Right ventricle myocardium superior (tissue), 1 donor: ENCODE data around the gene LY6G6F. TPM values are rescaled to one million over a fixed set of nuclear protein-coding genes. Genes with fewer than 3 reads are reported as not detected.

Experiments used
- ATAC-seq: fragments of 200-7000 bp; cut with Tn5 transposase; one replicate; pipeline ENCODE4 v1.9.1; 2020; ENCODE audit warnings: mild to moderate bottlenecking; ENCODE audit not compliant: poor library complexity
- DNase-seq: peaks from one replicate; pipeline ENCODE4 v3.0.0-alpha.2; 2020
- intact Hi-C: fragments of 100-400 bp; cut with DNase I; formaldehyde crosslinking; loops from one replicate; pipeline ENCODE4 v1.11.2; 2022
- total RNA-seq: library from RNA; stranded (reverse); fragmentation: NEBNext Ultra II Directional; extraction: Animal tissue kit (Norgen Biotek cat#: 25700); gene quantifications from one replicate; pipeline ENCODE4 v1.2.1, GENCODE V29; 2021
- donor health status: DM: no; HTN: yes; CAD: no; lungs with severe emphysema.

LY6G6F gene
- total RNA-seq, 1 donor from 2014 or later, result not detected

GRCh38 chr6:31669676-31670075, 37.0 kb upstream of the LY6G6F start, which contains the start of gene LY6G5B:
Gene LY6G5B, plus strand, starts transcription at chr6:31669976. Its CDS starts 975 bp downstream, at chr6:31670951.
- DNase-seq, result no peak
- ATAC-seq, result no peak
- intact Hi-C loops, result no loop called here

GRCh38 chr6:31676322-31676903, 30.3 kb upstream of the LY6G6F start:
- intact Hi-C loops, result no loop called here

GRCh38 chr6:31676904-31677303, 29.8 kb upstream of the LY6G6F start:
- DNase-seq (no peak), ATAC-seq (no peak)
- intact Hi-C loops, result no loop called here

More at GRCh38 chr6:31676322-31676903, 30.3 kb upstream of the LY6G6F start:
- ATAC-seq (no peak), DNase-seq (no peak)

GRCh38 chr6:31677955-31678354, 28.7 kb upstream of the LY6G6F start:
- intact Hi-C loops, result no loop called here
- DNase-seq (no peak), ATAC-seq (no peak)

GRCh38 chr6:31680226-31681134, 26.2 kb upstream of the LY6G6F start, which contains the start of gene LY6G5C:
Gene LY6G5C, minus strand, starts transcription at chr6:31681067. Its CDS starts 694 bp downstream, at chr6:31680373.
- DNase-seq (peak; percentile 88), ATAC-seq (peak; percentile 94)
- intact Hi-C loops, result loop anchor here (2.0 to 10.0 kb wide), 3 partner anchors 94 to 272 kb away; partner anchors contain the start of gene VWA7

- ATAC-seq (peak; percentile 76), DNase-seq (peak; percentile 67)
- intact Hi-C loops, result loop anchor here (2.0 to 10.0 kb wide), 3 partner anchors 94 to 271 kb away; partner anchors contain the start of gene VWA7
These were observed 25.5 kb upstream of the LY6G6F start for GRCh38 chr6:31681135-31681671.

- ATAC-seq, result no peak
- no peak for DNase-seq
- intact Hi-C loops, result loop anchor here (5.0 to 10.0 kb wide), 2 partner anchors 91 to 269 kb away; partner anchors contain the start of gene VWA7
These were observed 23.1 kb upstream of the LY6G6F start for GRCh38 chr6:31683591-31683990.

- intact Hi-C loops, result loop anchor here (10.0 kb wide), 1 partner anchor 88 kb away; the partner anchor contains the start of gene VWA7
- DNase-seq (no peak), ATAC-seq (no peak)
These were observed 20.2 kb upstream of the LY6G6F start for GRCh38 chr6:31686483-31686882.

- ATAC-seq (no peak), DNase-seq (no peak)
- intact Hi-C loops, result loop anchor here (10.0 kb wide), 1 partner anchor 87 kb away; the partner anchor contains the start of gene VWA7
These were observed 19.3 kb upstream of the LY6G6F start for GRCh38 chr6:31687321-31687720.

GRCh38 chr6:31687860-31688693, 18.6 kb upstream of the LY6G6F start:
- intact Hi-C loops, result loop anchor here (10.0 kb wide), 1 partner anchor 87 kb away; the partner anchor contains the start of gene VWA7
- ATAC-seq, result no peak
- no peak for DNase-seq

- intact Hi-C loops, result loop anchor here (10.0 kb wide), 1 partner anchor 85 kb away; the partner anchor contains the start of gene VWA7
- DNase-seq, result no peak
- ATAC-seq, result no peak
These were observed 17.2 kb upstream of the LY6G6F start for GRCh38 chr6:31689249-31690110.

- ATAC-seq (no peak), DNase-seq (no peak)
- intact Hi-C loops, result no loop called here
These were observed 16.2 kb upstream of the LY6G6F start for GRCh38 chr6:31690231-31691077.

GRCh38 chr6:31691078-31691463, 15.6 kb upstream of the LY6G6F start:
- ATAC-seq (no peak), DNase-seq (no peak)
- intact Hi-C loops, result no loop called here

GRCh38 chr6:31691564-31692108, 15.0 kb upstream of the LY6G6F start:
- intact Hi-C loops, result no loop called here
- DNase-seq (no peak), ATAC-seq (no peak)

- DNase-seq, result no peak
- intact Hi-C loops, result no loop called here
- ATAC-seq, result no peak
These were observed 14.3 kb upstream of the LY6G6F start for GRCh38 chr6:31692353-31692752.

GRCh38 chr6:31692886-31693285, 13.8 kb upstream of the LY6G6F start:
- ATAC-seq (no peak), DNase-seq (no peak)
- intact Hi-C loops, result no loop called here
